ENCODE measurements around the gene TRAM2.
A peak's percentile ranks its signal among the peaks of the same experiment; 100 is the strongest.

The TRAM2 gene

DNA sequence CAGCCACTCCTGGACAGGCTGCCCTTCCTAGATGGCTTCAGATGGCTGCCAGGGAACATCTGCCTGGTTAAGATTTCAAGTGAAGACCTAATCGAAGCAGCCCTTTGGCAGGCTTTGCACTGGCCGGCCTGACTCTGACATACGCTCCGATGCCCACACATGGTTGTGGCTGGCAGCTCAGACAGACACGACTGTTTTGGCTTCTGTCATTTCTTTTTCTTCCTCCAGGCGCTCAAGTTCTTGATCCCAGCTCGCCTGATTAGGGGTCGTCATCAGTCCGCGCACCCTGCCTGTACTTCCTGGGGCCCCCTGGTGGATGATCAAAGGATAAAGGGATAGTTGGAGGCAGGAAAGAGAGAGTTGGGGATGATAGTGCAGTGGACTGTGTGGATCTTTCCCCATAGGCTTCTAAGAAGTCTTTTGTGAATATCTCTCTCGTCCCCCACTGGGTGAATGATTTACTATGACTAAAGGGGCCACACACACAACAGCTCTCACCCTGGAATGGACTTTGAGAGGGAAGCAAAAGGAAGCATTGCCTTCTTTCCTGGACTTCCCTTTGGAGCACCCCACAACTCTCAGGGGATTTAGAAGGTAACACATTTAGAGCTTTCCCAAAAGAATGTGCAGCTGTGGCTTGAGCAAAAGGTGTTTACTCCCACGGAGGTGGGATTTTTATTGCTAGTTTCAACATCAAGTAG lies 21.4 kb upstream of the TRAM2 start:
- Mint-ChIP-seq H3K9me3 (no peaks in the 10 kb centered on the region), H3K4me3 (peak overlapping the region in 1 of 2 donors; percentile 8), H3K27ac (no peak overlapping the region), H3K27me3 (peaks cover 9% of the 10 kb centered on the region), H3K4me1 (peaks cover 22% of the 10 kb centered on the region)
- peak; percentile 30 to 38 for DNase-seq
- ATAC-seq = peak; percentile 74

- Mint-ChIP-seq H3K9me3 (no peaks in the 10 kb centered on the region), H3K4me3 (no peak overlapping the region), H3K27ac (no peak overlapping the region), H3K4me1 (peaks cover 18% of the 10 kb centered on the region), H3K27me3 (peaks cover 9% of the 10 kb centered on the region)
- no peak for DNase-seq
- ATAC-seq = no peak
These were observed 20.9 kb upstream of the TRAM2 start for GRCh38 chr6:52597738-52598122.

- Mint-ChIP-seq H3K4me3 (no peak overlapping the region), H3K9me3 (no peaks in the 10 kb centered on the region)
- no peak for ATAC-seq
These were observed 19.6 kb upstream of the TRAM2 start for GRCh38 chr6:52596371-52597028.

GRCh38 chr6:52595796-52596130 lies 18.9 kb upstream of the TRAM2 start:
- ATAC-seq = no peak
- Mint-ChIP-seq H3K9me3 (no peaks in the 10 kb centered on the region), H3K27me3 (peaks cover 4% of the 10 kb centered on the region), H3K27ac (no peak overlapping the region), H3K4me1 (peaks cover 18% of the 10 kb centered on the region), H3K4me3 (no peak overlapping the region)
- DNase-seq = no peak

More at GRCh38 chr6:52596371-52597028, 19.6 kb upstream of the TRAM2 start:
- Mint-ChIP-seq H3K4me1 (peaks cover 18% of the 10 kb centered on the region), H3K27ac (no peak overlapping the region), H3K27me3 (peaks cover 9% of the 10 kb centered on the region)
- no peak for DNase-seq

DNA sequence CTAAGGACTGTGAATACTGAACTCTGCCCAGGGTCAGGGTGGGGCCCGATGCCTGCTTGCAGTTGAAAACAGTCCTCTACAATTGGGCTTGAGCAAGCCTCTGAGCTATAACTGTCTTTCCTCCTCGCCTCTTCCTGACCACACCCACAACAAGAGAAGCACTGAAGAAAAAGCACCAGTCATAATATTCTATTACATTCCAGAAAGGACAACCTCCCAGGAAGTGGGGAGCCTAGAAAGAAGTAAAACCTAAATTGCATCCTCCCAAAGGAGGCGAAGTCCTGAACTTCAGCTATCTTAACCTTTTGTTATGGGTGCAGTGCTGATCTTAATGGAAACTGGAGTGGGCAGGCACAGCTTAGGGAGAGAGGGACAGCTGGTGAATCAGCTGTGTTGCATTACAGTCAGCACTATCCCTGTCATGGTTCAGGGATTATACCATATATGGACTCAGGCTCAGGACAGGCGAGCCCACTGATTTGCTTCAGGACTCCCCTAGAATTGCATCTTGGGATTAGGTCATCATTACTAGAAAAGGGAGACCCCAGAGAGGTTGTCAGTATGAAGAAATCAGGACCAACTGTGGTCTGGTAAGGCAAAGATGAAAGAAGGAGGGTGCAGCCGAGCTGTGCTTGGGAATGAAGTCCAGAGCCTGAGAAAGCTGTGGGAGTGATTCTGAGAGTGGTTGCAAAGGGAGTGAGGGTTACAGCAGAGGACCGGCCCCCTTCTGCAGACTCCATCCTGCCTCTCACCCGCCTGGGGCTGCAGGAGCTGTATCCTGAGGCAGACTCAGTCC lies 18.3 kb upstream of the TRAM2 start:
- Mint-ChIP-seq H3K4me1 (peaks cover 18% of the 10 kb centered on the region), H3K4me3 (no peak overlapping the region), H3K9me3 (no peaks in the 10 kb centered on the region), H3K27ac (no peak overlapping the region), H3K27me3 (no peaks in the 10 kb centered on the region)
- ATAC-seq (peak; percentile 50), DNase-seq (no peak)

- H3K4me1 Mint-ChIP-seq = peaks cover 18% of the 10 kb centered on the region
- H3K9me3 Mint-ChIP-seq = no peaks in the 10 kb centered on the region
- no peak for ATAC-seq
- no peak overlapping the region for H3K27ac Mint-ChIP-seq
- no peaks in the 10 kb centered on the region for H3K27me3 Mint-ChIP-seq
- no peak overlapping the region for H3K4me3 Mint-ChIP-seq
- no peak for DNase-seq
These were observed 17.4 kb upstream of the TRAM2 start for GRCh38 chr6:52594221-52594620.

GRCh38 chr6:52591832-52592231 lies 15.0 kb upstream of the TRAM2 start:
- no peak for ATAC-seq
- no peak overlapping the region for H3K4me3 Mint-ChIP-seq

DNA sequence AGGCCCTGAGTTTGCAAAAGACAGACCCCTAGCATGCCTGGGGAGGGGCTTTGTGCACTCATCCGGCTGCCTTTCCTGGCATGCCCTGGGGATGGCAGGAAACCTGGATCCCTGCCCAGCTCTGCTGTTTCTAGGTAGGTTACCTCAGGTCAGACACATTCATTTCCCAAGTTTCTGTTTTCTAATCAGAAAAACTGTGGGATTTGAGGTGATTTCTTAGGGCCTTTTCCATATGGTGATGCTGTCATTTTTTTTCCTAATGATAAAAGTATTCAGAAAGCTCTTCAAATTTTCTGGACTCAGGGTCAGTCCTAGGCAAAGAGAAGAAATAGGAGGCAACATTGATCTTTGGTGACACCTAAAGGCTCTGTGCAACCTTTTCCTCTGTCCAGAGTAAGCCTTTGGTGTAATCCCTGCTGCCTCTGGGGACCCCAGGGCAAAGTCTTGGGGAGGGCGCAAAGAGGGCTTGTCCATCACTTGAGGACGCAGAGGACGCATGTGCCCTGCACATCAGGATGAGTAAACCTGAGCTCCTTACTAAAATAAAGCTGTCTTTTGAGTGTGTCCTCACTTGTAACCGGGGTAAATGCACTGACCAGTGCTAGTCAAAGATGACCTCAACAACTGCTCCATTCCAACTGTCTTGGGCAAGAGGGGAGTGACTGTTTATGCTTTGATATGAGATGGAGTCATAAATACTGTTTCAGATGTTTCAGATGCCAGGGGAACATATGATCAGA lies 13.5 kb upstream of the TRAM2 start:
- no peak overlapping the region for H3K27ac Mint-ChIP-seq
- peaks cover 6% of the 10 kb centered on the region for H3K4me1 Mint-ChIP-seq
- H3K27me3 Mint-ChIP-seq = no peaks in the 10 kb centered on the region
- H3K4me3 Mint-ChIP-seq = no peak overlapping the region
- ATAC-seq (peak; percentile 21), DNase-seq (no peak)
- H3K9me3 Mint-ChIP-seq = no peaks in the 10 kb centered on the region

More at GRCh38 chr6:52591832-52592231, 15.0 kb upstream of the TRAM2 start:
- no peaks in the 10 kb centered on the region for H3K27me3 Mint-ChIP-seq
- DNase-seq = no peak
- H3K27ac Mint-ChIP-seq = no peak overlapping the region
- no peaks in the 10 kb centered on the region for H3K9me3 Mint-ChIP-seq
- H3K4me1 Mint-ChIP-seq = peaks cover 6% of the 10 kb centered on the region

DNA sequence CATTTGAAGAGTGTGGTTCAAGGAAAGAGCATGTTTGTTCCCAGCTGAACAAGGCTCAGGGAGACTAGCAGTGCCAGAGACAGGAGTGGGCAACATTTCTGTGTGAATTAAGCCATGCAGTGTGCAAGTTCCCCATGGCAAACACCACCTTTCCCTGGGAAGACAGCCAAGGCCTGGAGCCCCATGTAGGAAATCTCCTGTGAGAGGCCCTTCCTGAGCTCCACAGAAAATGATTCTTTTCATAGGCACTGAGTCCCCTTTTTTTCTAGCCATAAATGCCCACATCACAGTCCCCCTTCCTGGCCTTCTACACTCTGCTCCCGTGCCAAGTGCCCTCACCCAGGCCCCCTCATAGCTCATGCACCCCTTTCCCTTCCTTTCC lies 11.8 kb upstream of the TRAM2 start:
- H3K9me3 Mint-ChIP-seq = no peaks in the 10 kb centered on the region
- ATAC-seq (no peak), DNase-seq (no peak)
- H3K27me3 Mint-ChIP-seq = no peaks in the 10 kb centered on the region
- H3K4me1 Mint-ChIP-seq = no peaks in the 10 kb centered on the region
- H3K4me3 Mint-ChIP-seq = no peak overlapping the region
- H3K27ac Mint-ChIP-seq = no peak overlapping the region

DNA sequence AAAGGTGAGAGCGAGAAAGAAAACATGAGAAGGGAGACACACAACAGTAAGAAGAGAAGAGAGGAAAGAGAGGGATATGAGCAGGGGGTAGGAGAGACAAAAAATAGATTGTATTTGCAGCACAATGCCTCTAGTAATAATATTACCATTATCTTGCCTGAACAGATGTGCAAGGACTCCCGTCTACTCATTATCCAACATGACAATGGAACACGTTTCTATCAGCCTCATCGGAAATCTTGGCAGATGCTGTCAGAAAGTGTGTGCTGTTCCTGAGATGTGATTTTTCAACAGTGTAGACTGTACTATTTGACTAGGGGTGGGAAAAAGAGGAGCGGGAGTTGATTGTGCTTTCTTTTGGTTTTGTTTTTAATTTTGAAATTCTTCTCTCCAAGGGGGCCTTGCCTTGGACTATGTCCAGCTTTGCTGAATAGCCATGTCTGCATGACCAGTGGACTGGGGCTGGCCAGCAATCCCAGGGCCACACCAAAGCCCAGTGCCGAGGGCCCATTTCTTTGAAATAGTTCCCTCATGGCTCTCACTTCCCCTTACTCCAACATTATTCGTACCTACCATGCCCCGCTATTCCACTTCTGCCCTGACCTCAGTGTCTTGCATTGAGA lies 11.3 kb upstream of the TRAM2 start:
- no peak overlapping the region for H3K4me3 Mint-ChIP-seq
- no peaks in the 10 kb centered on the region for H3K27me3 Mint-ChIP-seq
- no peaks in the 10 kb centered on the region for H3K4me1 Mint-ChIP-seq
- H3K27ac Mint-ChIP-seq = no peak overlapping the region
- no peaks in the 10 kb centered on the region for H3K9me3 Mint-ChIP-seq
- ATAC-seq (no peak), DNase-seq (no peak)

- Mint-ChIP-seq H3K4me1 (no peaks in the 10 kb centered on the region), H3K27me3 (no peaks in the 10 kb centered on the region), H3K4me3 (no peak overlapping the region), H3K9me3 (no peaks in the 10 kb centered on the region), H3K27ac (no peak overlapping the region)
- DNase-seq (no peak), ATAC-seq (peak; percentile 17)
These were observed 10.1 kb upstream of the TRAM2 start for GRCh38 chr6:52587001-52587400.

DNA sequence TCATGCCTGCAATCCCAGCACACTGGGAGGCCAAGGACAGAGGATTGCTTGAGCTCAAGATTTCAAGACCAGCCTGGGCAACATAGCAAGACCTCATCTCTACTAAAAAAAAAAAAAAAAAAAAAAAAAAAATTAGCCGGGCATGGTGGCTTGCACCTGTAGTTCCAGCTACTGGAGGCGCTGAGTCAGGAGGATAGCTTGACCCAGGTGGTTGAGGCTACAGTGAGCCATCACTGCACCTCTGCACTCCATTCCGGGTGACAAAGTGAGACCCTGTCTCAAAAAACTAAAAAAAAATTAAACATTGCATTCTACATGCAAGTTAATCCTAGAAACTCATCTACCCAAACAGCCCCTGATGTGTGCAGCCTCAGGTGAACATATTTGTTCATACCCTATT lies 7.3 kb upstream of the TRAM2 start:
- H3K9me3 Mint-ChIP-seq = no peaks in the 10 kb centered on the region
- no peak overlapping the region for H3K27ac Mint-ChIP-seq
- no peaks in the 10 kb centered on the region for H3K27me3 Mint-ChIP-seq
- no peaks in the 10 kb centered on the region for H3K4me1 Mint-ChIP-seq
- ATAC-seq = no peak
- H3K4me3 Mint-ChIP-seq = no peak overlapping the region
- no peak for DNase-seq

GRCh38 chr6:52582996-52583395 lies 6.1 kb upstream of the TRAM2 start:
- ATAC-seq (no peak), DNase-seq (no peak)
- Mint-ChIP-seq H3K27ac (no peak overlapping the region), H3K4me1 (no peaks in the 10 kb centered on the region), H3K9me3 (no peaks in the 10 kb centered on the region), H3K27me3 (no peaks in the 10 kb centered on the region), H3K4me3 (no peak overlapping the region)

- H3K27ac Mint-ChIP-seq = no peak overlapping the region
- no peaks in the 10 kb centered on the region for H3K4me1 Mint-ChIP-seq
- no peak overlapping the region for H3K4me3 Mint-ChIP-seq
- DNase-seq = no peak
- no peaks in the 10 kb centered on the region for H3K27me3 Mint-ChIP-seq
- no peaks in the 10 kb centered on the region for H3K9me3 Mint-ChIP-seq
- no peak for ATAC-seq
These were observed 5.6 kb upstream of the TRAM2 start for GRCh38 chr6:52582446-52582845.

DNA sequence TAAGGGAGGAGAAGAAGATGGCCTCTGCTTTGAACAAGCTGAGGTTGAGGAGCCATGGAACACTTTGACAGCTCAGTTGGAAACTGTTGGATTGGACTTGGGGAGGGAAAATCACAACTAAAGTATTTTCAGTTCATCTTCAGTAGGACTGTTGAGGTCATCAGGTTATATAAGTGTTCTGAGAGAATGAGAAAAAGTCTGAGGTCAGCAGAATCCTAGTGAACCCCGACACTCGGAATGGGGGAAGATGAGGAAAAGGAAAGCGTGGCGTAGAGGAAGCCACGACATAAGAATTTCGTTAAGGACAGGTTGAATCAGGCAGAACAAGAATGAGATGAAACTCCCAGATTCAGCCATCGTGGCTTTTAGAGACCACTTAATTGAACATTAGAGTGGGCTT lies 4.0 kb upstream of the TRAM2 start:
- H3K9me3 Mint-ChIP-seq = no peaks in the 10 kb centered on the region
- no peak for ATAC-seq

More for the DNA sequence above, 4.0 kb upstream of the TRAM2 start:
- H3K4me1 Mint-ChIP-seq = peaks cover 7% of the 10 kb centered on the region
- DNase-seq = no peak
- no peak overlapping the region for H3K4me3 Mint-ChIP-seq
- H3K27ac Mint-ChIP-seq = no peak overlapping the region
- no peaks in the 10 kb centered on the region for H3K27me3 Mint-ChIP-seq

Measured in stimulated activated naive CD8-positive, alpha-beta T cell treated with anti-CD3 and anti-CD28 coated beads, Interleukin-15, amount 100 ng/mL, for 72 hours (primary cell).